Epithelial cell of umbilical artery (primary cell): ENCODE data around the gene SMG6. TPM values are rescaled to one million over a fixed set of nuclear protein-coding genes. Genes with fewer than 3 reads are reported as not detected.

Experiments used
- total RNA-seq: library from RNA; depleted of rRNA; stranded (reverse); fragments of >200 nt; gene quantifications from 2 replicates; pipeline ENCODE4 v1.2.3, GENCODE V29; 2014

Gene SMG6
- 12.3 and 23.4 TPM in 2 replicates for total RNA-seq

GRCh38 chr17:2303204-2304188 lies at the start of gene SMG6, which contains the start of gene SRR:
SMG6 (minus strand) TSS chr17:2303785; CDS start chr17:2303720, 65 bp downstream.
SRR (plus strand) TSS chr17:2303950; CDS start chr17:2315561, 11,611 bp downstream.

GRCh38 chr17:2336852-2337543 lies 33.4 kb upstream of the SMG6 start, which contains the start of gene SGSM2:
SGSM2 (plus strand) TSS chr17:2337501; CDS start chr17:2337689, 188 bp downstream.

GRCh38 chr17:2336215-2336851 lies 32.7 kb upstream of the SMG6 start, which contains the start of gene TSR1:
TSR1 (minus strand) TSS chr17:2336457; CDS start chr17:2336427, 30 bp downstream.

GRCh38 chr17:2054512-2055291 lies 248.9 kb downstream of the SMG6 start, which contains the start of gene HIC1:
HIC1 (plus strand) TSS chr17:2055103; CDS start chr17:2056691, 1,588 bp downstream.

GRCh38 chr17:2041561-2042389 lies 261.8 kb downstream of the SMG6 start, which contains the start of gene OVCA2:
OVCA2 (plus strand) TSS chr17:2042022; CDS start chr17:2042048, 26 bp downstream.

GRCh38 chr17:2029911-2030778 lies 273.4 kb downstream of the SMG6 start, which contains the start of gene DPH1:
DPH1 (plus strand) TSS chr17:2030153; CDS start chr17:2030170, 17 bp downstream.

GRCh38 chr17:2025220-2025621 lies 278.4 kb downstream of the SMG6 start, which contains the start of gene RTN4RL1:
RTN4RL1 (minus strand) TSS chr17:2025334; CDS start chr17:2024865, 469 bp downstream.

Other genes starting within 250 kb of the SMG6 start
- 13.8 and 16.9 TPM in 2 replicates for gene HIC1, start 248.7 kb downstream of the SMG6 start, total RNA-seq
- gene SRR, start 165 bp upstream of the SMG6 start, total RNA-seq = 27.0 and 34.8 TPM in 2 replicates
- gene TSR1, start 32.7 kb upstream of the SMG6 start, total RNA-seq = 73.1 and 73.4 TPM in 2 replicates
- 27.8 and 29.6 TPM in 2 replicates for gene SGSM2, start 33.7 kb upstream of the SMG6 start, total RNA-seq
- gene MNT, start 97.3 kb upstream of the SMG6 start, total RNA-seq = 1.4 and 1.6 TPM in 2 replicates
- 16.9 and 17.2 TPM in 2 replicates for gene METTL16, start 208.1 kb upstream of the SMG6 start, total RNA-seq